Body of pancreas (tissue), 4 donors: ENCODE results near the gene FBLN2.

Experiments
- POLR2A ChIP-seq, 3 donors: fragments of 450-650 bp; IDR thresholded peaks; one replicate each; pipeline ENCODE4 v1.6.1; 2016; ENCODE audit warnings: antibody characterized with exemption in 3 of 3, mild to moderate bottlenecking in 2 of 3
- TF ChIP-seq, protein P1 (sequence below), 7 experiments: fragments of 450-650 bp in 4 of 7; fragments of 200-600 bp in 3 of 7; sonication (generic) in 3 of 7; IDR thresholded peaks; one replicate each; pipeline ENCODE4 v1.5.1; 2016 to 2019; ENCODE audit warnings: antibody characterized with exemption in 7 of 7

DNA sequence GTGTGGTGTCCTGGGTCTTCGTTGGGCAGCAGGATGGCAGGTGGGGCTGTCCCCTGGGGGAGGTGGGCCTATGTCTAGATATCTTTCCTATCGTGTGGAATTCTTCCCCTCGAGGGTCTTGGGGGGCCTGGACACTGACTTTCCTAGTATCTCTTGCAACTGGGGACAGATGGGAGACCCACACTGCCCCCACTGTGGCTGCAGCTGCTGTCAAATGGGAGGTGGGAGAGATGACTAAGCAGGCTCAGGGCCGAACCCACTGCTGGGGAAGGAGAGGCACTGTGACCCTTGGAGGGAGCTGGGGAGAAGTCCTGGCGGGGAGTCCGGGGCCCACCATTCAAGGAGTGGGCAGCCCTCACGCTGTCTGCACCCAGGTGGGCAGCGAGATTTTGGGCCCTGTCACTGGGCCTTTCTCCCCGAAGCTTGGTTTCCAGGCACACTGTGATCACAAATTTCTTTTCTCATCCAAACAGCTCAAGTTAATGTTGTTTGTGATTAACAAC is 2.9 kb upstream of the FBLN2 start:
- TF ChIP-seq, protein P1, sequence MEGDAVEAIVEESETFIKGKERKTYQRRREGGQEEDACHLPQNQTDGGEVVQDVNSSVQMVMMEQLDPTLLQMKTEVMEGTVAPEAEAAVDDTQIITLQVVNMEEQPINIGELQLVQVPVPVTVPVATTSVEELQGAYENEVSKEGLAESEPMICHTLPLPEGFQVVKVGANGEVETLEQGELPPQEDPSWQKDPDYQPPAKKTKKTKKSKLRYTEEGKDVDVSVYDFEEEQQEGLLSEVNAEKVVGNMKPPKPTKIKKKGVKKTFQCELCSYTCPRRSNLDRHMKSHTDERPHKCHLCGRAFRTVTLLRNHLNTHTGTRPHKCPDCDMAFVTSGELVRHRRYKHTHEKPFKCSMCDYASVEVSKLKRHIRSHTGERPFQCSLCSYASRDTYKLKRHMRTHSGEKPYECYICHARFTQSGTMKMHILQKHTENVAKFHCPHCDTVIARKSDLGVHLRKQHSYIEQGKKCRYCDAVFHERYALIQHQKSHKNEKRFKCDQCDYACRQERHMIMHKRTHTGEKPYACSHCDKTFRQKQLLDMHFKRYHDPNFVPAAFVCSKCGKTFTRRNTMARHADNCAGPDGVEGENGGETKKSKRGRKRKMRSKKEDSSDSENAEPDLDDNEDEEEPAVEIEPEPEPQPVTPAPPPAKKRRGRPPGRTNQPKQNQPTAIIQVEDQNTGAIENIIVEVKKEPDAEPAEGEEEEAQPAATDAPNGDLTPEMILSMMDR (IDR thresholded peaks at IDR 0.05) = no peak
- TF ChIP-seq POLR2A (IDR thresholded peaks at IDR 0.05) = no peak
